ENCODE results near the gene INPP5B.
"Not testable (repeated sequence)": the region's sequence is repeated elsewhere in the genome, so short reads cannot be mapped to it uniquely, and the experiment has no call there.

INPP5B gene

GRCh38 chr1:37914719-37915475, 32.0 kb downstream of the INPP5B start:
- DNase-seq (ENCODE audit: low read depth): no peak

GRCh38 chr1:37911478-37911877, 35.4 kb downstream of the INPP5B start:
- DNase-seq (ENCODE audit: low read depth); H3K4me3 ChIP-seq (ENCODE audit: low read depth, low read length): not testable (repeated sequence)

More at GRCh38 chr1:37914719-37915475, 32.0 kb downstream of the INPP5B start:
- TF ChIP-seq, protein P1, sequence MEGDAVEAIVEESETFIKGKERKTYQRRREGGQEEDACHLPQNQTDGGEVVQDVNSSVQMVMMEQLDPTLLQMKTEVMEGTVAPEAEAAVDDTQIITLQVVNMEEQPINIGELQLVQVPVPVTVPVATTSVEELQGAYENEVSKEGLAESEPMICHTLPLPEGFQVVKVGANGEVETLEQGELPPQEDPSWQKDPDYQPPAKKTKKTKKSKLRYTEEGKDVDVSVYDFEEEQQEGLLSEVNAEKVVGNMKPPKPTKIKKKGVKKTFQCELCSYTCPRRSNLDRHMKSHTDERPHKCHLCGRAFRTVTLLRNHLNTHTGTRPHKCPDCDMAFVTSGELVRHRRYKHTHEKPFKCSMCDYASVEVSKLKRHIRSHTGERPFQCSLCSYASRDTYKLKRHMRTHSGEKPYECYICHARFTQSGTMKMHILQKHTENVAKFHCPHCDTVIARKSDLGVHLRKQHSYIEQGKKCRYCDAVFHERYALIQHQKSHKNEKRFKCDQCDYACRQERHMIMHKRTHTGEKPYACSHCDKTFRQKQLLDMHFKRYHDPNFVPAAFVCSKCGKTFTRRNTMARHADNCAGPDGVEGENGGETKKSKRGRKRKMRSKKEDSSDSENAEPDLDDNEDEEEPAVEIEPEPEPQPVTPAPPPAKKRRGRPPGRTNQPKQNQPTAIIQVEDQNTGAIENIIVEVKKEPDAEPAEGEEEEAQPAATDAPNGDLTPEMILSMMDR (IDR thresholded peaks at IDR 0.05; ENCODE audit: control insufficient read depth, extremely low read depth, insufficient read depth): no peak
- no peak overlapping the region for H3K4me3 ChIP-seq (ENCODE audit: low read depth, low read length)

DNA sequence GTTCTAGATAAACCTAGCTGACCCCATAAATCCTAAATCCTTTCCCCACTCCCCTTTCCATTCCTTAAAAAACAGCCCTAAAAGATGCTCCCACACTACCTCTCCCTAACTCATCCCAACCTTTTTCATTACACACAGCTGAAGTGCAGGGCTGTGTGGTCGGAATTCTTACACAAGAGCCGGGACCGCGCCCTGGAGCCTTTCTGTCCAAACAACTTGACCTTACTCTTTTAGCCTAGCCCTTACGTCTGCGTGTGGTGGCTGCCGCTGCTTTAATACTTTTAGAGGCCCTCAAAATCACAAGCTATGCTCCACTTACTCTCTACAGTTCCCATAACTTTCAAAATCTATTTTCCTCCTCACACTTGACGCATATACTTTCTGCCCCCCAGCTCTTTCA, 36.0 kb downstream of the INPP5B start:
- not testable (repeated sequence) for H3K4me3 ChIP-seq (ENCODE audit: low read depth, low read length); DNase-seq (ENCODE audit: low read depth)

- DNase-seq (ENCODE audit: low read depth); H3K4me3 ChIP-seq (ENCODE audit: low read depth, low read length): not testable (repeated sequence)
Observed at GRCh38 chr1:37908531-37908930, 38.3 kb downstream of the INPP5B start.

DNA sequence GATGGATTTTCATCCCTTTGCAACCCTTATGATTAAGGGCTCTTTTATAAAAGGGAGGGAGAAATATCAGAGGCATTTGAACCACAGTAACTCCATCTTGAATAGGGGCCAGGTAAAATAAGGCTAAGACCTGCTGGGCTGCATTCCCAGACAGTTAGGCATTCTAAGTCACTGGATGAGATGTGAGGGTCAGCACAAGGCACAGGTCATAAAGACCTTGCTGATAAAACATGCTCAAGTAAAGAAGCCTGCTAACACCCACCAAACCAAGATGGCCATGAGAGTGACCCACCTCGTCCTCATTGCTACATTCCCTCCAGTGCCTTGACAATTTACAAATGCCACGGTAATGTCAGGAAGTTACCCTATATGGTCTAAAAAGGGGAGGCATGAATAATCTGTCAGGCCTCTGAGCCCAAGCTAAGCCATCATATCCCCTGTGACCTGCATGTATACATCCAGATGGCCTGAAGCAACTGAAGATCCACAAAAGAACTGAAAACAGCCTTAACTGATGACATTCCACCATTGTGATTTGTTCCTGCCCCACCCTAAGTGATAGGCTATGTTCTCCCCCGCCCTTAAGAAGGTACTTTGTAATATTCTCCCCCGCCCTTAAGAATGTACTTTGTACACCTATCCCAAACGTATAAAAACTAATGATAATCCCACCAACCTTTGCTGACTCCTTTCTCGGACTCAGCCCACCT, 39.3 kb downstream of the INPP5B start:
- not testable (repeated sequence) for H3K4me3 ChIP-seq (ENCODE audit: low read depth, low read length); DNase-seq (ENCODE audit: low read depth)

GRCh38 chr1:37906591-37906990, 40.3 kb downstream of the INPP5B start:
- not testable (repeated sequence) for H3K4me3 ChIP-seq (ENCODE audit: low read depth, low read length); DNase-seq (ENCODE audit: low read depth)

GRCh38 chr1:37905727-37906126, 41.1 kb downstream of the INPP5B start:
- TF ChIP-seq, protein P1 (IDR thresholded peaks at IDR 0.05; ENCODE audit: control insufficient read depth, extremely low read depth, insufficient read depth): no peak

DNA sequence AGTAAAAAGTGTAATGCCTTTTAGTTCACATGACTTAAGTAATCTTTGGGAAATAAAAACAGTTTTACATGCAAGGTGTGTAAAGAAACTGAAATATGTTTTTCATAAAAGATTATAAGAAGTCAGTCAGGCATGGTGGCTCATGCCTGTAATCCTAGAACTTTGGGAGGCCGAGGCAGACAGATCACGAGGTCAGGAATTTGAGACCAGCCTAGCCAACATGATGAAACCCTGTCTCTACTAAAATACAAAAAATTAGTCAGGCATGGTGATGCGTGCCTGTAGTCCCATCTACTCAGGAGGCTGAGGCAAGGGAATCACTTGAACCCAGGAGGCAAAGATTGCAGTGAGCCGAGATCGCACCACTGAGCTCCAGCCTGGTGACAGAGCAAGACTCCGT, 42.9 kb downstream of the INPP5B start:
- DNase-seq (ENCODE audit: low read depth); H3K4me3 ChIP-seq (ENCODE audit: low read depth, low read length): not testable (repeated sequence)

More at GRCh38 chr1:37905727-37906126, 41.1 kb downstream of the INPP5B start:
- no peak for DNase-seq (ENCODE audit: low read depth)
- no peak overlapping the region for H3K4me3 ChIP-seq (ENCODE audit: low read depth, low read length)

DNA sequence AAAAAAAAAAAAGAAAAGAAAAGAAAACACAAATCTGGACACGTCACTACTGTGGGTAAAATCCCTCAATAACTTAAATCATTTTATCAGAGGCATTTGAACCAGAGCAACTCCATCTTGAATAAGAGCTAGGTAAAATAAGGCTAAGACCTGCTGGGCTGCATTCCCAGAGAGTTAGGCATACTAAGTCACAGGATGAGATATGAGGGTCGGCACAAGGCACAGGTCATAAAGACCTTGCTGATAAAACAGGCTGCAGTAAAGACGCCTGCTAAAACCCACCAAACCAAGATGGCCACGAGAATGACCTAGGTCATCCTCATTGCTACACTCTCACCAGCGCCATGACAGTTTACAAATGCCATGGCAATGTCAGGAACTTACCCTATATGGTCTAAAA, 43.9 kb downstream of the INPP5B start:
- TF ChIP-seq, protein P1 (IDR thresholded peaks at IDR 0.05; ENCODE audit: control insufficient read depth, extremely low read depth, insufficient read depth): no peak
- no peak overlapping the region for H3K4me3 ChIP-seq (ENCODE audit: low read depth, low read length)
- no peak for DNase-seq (ENCODE audit: low read depth)

GRCh38 chr1:37901893-37902225, 45.0 kb downstream of the INPP5B start:
- H3K4me3 ChIP-seq (ENCODE audit: low read depth, low read length): no peak overlapping the region
- TF ChIP-seq, protein P1 (IDR thresholded peaks at IDR 0.05; ENCODE audit: control insufficient read depth, extremely low read depth, insufficient read depth): no peak
- DNase-seq (ENCODE audit: low read depth): no peak

Data from LNCaP clone FGC (cell line).